Fibroblast of peridontal ligament (primary cell): ENCODE data around the gene DCAF4.

ENCODE experiments used
- DNase-seq: peaks from one replicate; pipeline ENCODE4 v3.0.0-alpha.2; 2010; ENCODE audit errors: extremely low read depth

The DCAF4 gene

GRCh38 chr14:72894623-72895378 lies 31.5 kb upstream of the DCAF4 start:
- no peak for DNase-seq

GRCh38 chr14:72898448-72898847 lies 27.8 kb upstream of the DCAF4 start:
- no peak for DNase-seq

GRCh38 chr14:72901361-72901760 lies 24.9 kb upstream of the DCAF4 start:
- DNase-seq: no peak

- DNase-seq: peak; percentile 62
Measured at GRCh38 chr14:72902801-72903530, 23.3 kb upstream of the DCAF4 start.

GRCh38 chr14:72903716-72904115 lies 22.5 kb upstream of the DCAF4 start:
- DNase-seq: no peak

- no peak for DNase-seq
Measured at GRCh38 chr14:72904218-72904617, 22.0 kb upstream of the DCAF4 start.

- DNase-seq: peak; percentile 94
Measured at GRCh38 chr14:72904840-72905561, 21.3 kb upstream of the DCAF4 start.

GRCh38 chr14:72906316-72906715 lies 19.9 kb upstream of the DCAF4 start:
- DNase-seq: peak; percentile 92

- DNase-seq: no peak
Measured at GRCh38 chr14:72906879-72907278, 19.4 kb upstream of the DCAF4 start.

GRCh38 chr14:72907886-72908285 lies 18.4 kb upstream of the DCAF4 start:
- DNase-seq: no peak

- DNase-seq: peak; percentile 80
Measured at GRCh38 chr14:72909163-72909562, 17.1 kb upstream of the DCAF4 start.

GRCh38 chr14:72913809-72914208 lies 12.5 kb upstream of the DCAF4 start:
- no peak for DNase-seq

GRCh38 chr14:72916174-72916573 lies 10.1 kb upstream of the DCAF4 start:
- peak; percentile 34 for DNase-seq

- no peak for DNase-seq
Measured at GRCh38 chr14:72917094-72917802, 9.0 kb upstream of the DCAF4 start.

GRCh38 chr14:72920008-72920407 lies 6.3 kb upstream of the DCAF4 start:
- DNase-seq: no peak

GRCh38 chr14:72921396-72921795 lies 4.9 kb upstream of the DCAF4 start:
- DNase-seq: peak; percentile 41

- no peak for DNase-seq
Measured at GRCh38 chr14:72924337-72924736, 1.9 kb upstream of the DCAF4 start.

GRCh38 chr14:72925171-72925759 lies 999 bp upstream of the DCAF4 start:
- no peak for DNase-seq

- no peak for DNase-seq
Measured at GRCh38 chr14:72925815-72926291, 411 bp upstream of the DCAF4 start.

GRCh38 chr14:72928872-72929271 lies 2.6 kb downstream of the DCAF4 start:
- DNase-seq: no peak

- no peak for DNase-seq
Measured at GRCh38 chr14:72929316-72930080, 3.2 kb downstream of the DCAF4 start.
